Breast epithelium (tissue), 4 donors: ENCODE measurements around the gene FBXO30. TPM values are rescaled to one million over a fixed set of nuclear protein-coding genes. Genes with fewer than 3 reads are reported as not detected.

Experiments used
- DNase-seq, 2 donors: peaks; one replicate each; pipeline ENCODE4 v3.0.0-alpha.2; 2019; ENCODE audit warnings: low spot score in 2 of 2
- H3K27ac ChIP-seq, 2 donors: fragments of 200-600 bp; sonication (generic) in 1 of 2; one replicate each; pipeline ENCODE4 v1.5.1; 2016 to 2019; ENCODE audit warnings: mild to moderate bottlenecking in 1 of 2
- H3K27me3 ChIP-seq, 2 donors: fragments of 200-600 bp; sonication (generic) in 1 of 2; one replicate each; pipeline versions ENCODE4 v1.5.1 to v1.6.0; 2017 to 2019; ENCODE audit warnings: control low read depth in 1 of 2, mild to moderate bottlenecking in 1 of 2
- H3K36me3 ChIP-seq: fragments of 200-600 bp; one replicate; pipeline ENCODE4 v1.5.1; 2019
- H3K4me1 ChIP-seq, 2 donors: fragments of 200-600 bp; sonication (generic); one replicate each; pipeline ENCODE4 v1.5.1; 2016 to 2019; ENCODE audit warnings: control low read depth in 1 of 2
- H3K4me3 ChIP-seq, 3 donors: fragments of 200-600 bp; sonication (generic); 1 replicate in 2 of 3; 2 replicates in 1 of 3; pipeline ENCODE4 v1.5.1; 2016 to 2019; ENCODE audit warnings: mild to moderate bottlenecking in 3 of 3, moderate library complexity in 2 of 3
- H3K9me3 ChIP-seq, 2 donors: fragments of 200-600 bp; sonication (generic) in 1 of 2; one replicate each; pipeline ENCODE4 v1.5.1; 2016 to 2019; ENCODE audit warnings: control low read depth in 1 of 2
- CTCF ChIP-seq, 3 donors: fragments of 450-650 bp; IDR thresholded peaks; one replicate each; pipeline ENCODE4 v1.5.1; 2016 to 2017; ENCODE audit warnings: antibody characterized with exemption in 3 of 3, mild to moderate bottlenecking in 3 of 3, moderate library complexity in 3 of 3
- POLR2A ChIP-seq: fragments of 450-650 bp; IDR thresholded peaks from one replicate; pipeline ENCODE4 v1.6.1; 2016; ENCODE audit warnings: antibody characterized with exemption, mild to moderate bottlenecking, moderate library complexity
- POLR2AphosphoS5 ChIP-seq, 3 donors: sonication (generic); formaldehyde crosslinking; IDR thresholded peaks; one replicate each; pipeline ENCODE4 v1.6.1; 2017; ENCODE audit warnings: antibody characterized with exemption in 3 of 3
- intact Hi-C: fragments of 100-400 bp; cut with DNase I; formaldehyde crosslinking; loops from one replicate; pipeline ENCODE4 v1.15.1; 2023; ENCODE audit warnings: low total_unique reads
- total RNA-seq, 3 donors: library from RNA; depleted of rRNA; stranded (reverse); fragments of >200 nt; gene quantifications; one replicate each; pipeline ENCODE4 v1.1.0, GENCODE V29; 2016

FBXO30 gene
- total RNA-seq, 3 donors from 2014 or later, result 8.0 to 11.7 (median 8.2) TPM

GRCh38 chr6:145841668-145842067 lies 27.1 kb upstream of the FBXO30 start:
- no peak for DNase-seq
- Histone ChIP-seq H3K36me3 (no peaks in the 10 kb centered on the region), H3K27me3 (no peaks in the 10 kb centered on the region), H3K4me1 (no peaks in the 10 kb centered on the region), H3K9me3 (no peaks in the 10 kb centered on the region), H3K27ac (no peak overlapping the region), H3K4me3 (no peak overlapping the region)
- TF ChIP-seq POLR2AphosphoS5 (IDR thresholded peaks at IDR 0.05) (no peak), POLR2A (no peak), CTCF (IDR thresholded peaks at IDR 0.05) (no peak)
- intact Hi-C loops, result no loop called here

- no peak for TF ChIP-seq POLR2A
- TF ChIP-seq CTCF (IDR thresholded peaks at IDR 0.05), result no peak
- no peak for TF ChIP-seq POLR2AphosphoS5 (IDR thresholded peaks at IDR 0.05)
- H3K36me3 ChIP-seq, result no peaks in the 10 kb centered on the region
- intact Hi-C loops, result no loop called here
- no peak overlapping the region for H3K27ac ChIP-seq
- no peaks in the 10 kb centered on the region for H3K9me3 ChIP-seq
- H3K27me3 ChIP-seq, result no peaks in the 10 kb centered on the region
- no peak for DNase-seq
- no peaks in the 10 kb centered on the region for H3K4me1 ChIP-seq
- H3K4me3 ChIP-seq, result no peak overlapping the region
Observed at GRCh38 chr6:145839653-145840052, 25.1 kb upstream of the FBXO30 start.

GRCh38 chr6:145838305-145838704 lies 23.7 kb upstream of the FBXO30 start:
- TF ChIP-seq POLR2A (no peak), CTCF (IDR thresholded peaks at IDR 0.05) (no peak), POLR2AphosphoS5 (IDR thresholded peaks at IDR 0.05) (no peak)
- H3K9me3 ChIP-seq, result no peaks in the 10 kb centered on the region
- H3K36me3 ChIP-seq, result no peaks in the 10 kb centered on the region
- no peaks in the 10 kb centered on the region for H3K4me1 ChIP-seq
- no peaks in the 10 kb centered on the region for H3K27me3 ChIP-seq
- intact Hi-C loops, result no loop called here
- no peak for DNase-seq
- no peak overlapping the region for H3K4me3 ChIP-seq
- H3K27ac ChIP-seq, result no peak overlapping the region

- Histone ChIP-seq H3K27me3 (no peaks in the 10 kb centered on the region), H3K36me3 (no peaks in the 10 kb centered on the region), H3K27ac (no peak overlapping the region), H3K9me3 (no peaks in the 10 kb centered on the region), H3K4me1 (no peaks in the 10 kb centered on the region), H3K4me3 (no peak overlapping the region)
- no peak for TF ChIP-seq POLR2A
- TF ChIP-seq CTCF (IDR thresholded peaks at IDR 0.05), result no peak
- TF ChIP-seq POLR2AphosphoS5 (IDR thresholded peaks at IDR 0.05), result no peak
- DNase-seq, result no peak
- intact Hi-C loops, result no loop called here
Observed at GRCh38 chr6:145836772-145837171, 22.2 kb upstream of the FBXO30 start.

- Histone ChIP-seq H3K27ac (no peak overlapping the region), H3K4me3 (no peak overlapping the region), H3K27me3 (no peaks in the 10 kb centered on the region), H3K4me1 (no peaks in the 10 kb centered on the region), H3K9me3 (no peaks in the 10 kb centered on the region), H3K36me3 (no peaks in the 10 kb centered on the region)
- intact Hi-C loops, result no loop called here
- no peak for TF ChIP-seq POLR2AphosphoS5 (IDR thresholded peaks at IDR 0.05)
- TF ChIP-seq CTCF (IDR thresholded peaks at IDR 0.05), result no peak
- no peak for TF ChIP-seq POLR2A
- DNase-seq, result no peak
Observed at GRCh38 chr6:145836170-145836569, 21.6 kb upstream of the FBXO30 start.
